A549 (cell line): ENCODE measurements around the gene PRR5L. TPM values are rescaled to one million over a fixed set of nuclear protein-coding genes. Genes with fewer than 3 reads are reported as not detected.
A peak's percentile ranks its signal among the peaks of the same experiment; 100 is the strongest.

ENCODE experiments used
- ATAC-seq, 2 experiments: fragments of 200-7000 bp in 1 of 2; fragments of >200 bp in 1 of 2; cut with Nextera tagmentation in 1 of 2; cut with Tn5 transposase in 1 of 2; 3 replicates each; pipeline versions ENCODE4 v1.8.0 to v1.9.1; 2018 to 2020; ENCODE audit warnings: mild to moderate bottlenecking in 1 of 2, moderate library complexity in 1 of 2
- CTCF ChIA-PET: fragments of 300-600 bp; sonication (Branson Sonifier 250); formaldehyde crosslinking; extraction: SDS; loops from one replicate; lab custom pipeline; 2021; ENCODE audit warnings: antibody characterized with exemption, inconsistent platforms; lab: Yijun Ruan, JAX
- POLR2A ChIA-PET: fragments of 350-600 bp; formaldehyde crosslinking; extraction: SDS; loops from one replicate; lab custom pipeline; 2021; ENCODE audit warnings: antibody characterized with exemption, inconsistent platforms; lab: Yijun Ruan, JAX
- DNase-seq, 2 experiments: peaks; one replicate each; pipeline versions ENCODE4 v3.0.0 to v3.0.0-alpha.2; 2011 to 2016; ENCODE audit warnings: low read depth in 1 of 2, low spot score in 1 of 2
- FAIRE-seq: peaks from 2 replicates; lab custom pipeline; 2011; peaks lifted over from hg19 to GRCh38; lab: Jason Lieb, UNC
- H3K27ac ChIP-seq, 2 experiments: fragments of >200 bp; sonication (Bioruptor Twin); formaldehyde crosslinking; 3 replicates each; pipeline ENCODE4 v1.5.1; 2016 to 2017
- H3K4me1 ChIP-seq: fragments of >200 bp; sonication (Bioruptor Twin); formaldehyde crosslinking; 3 replicates; pipeline ENCODE4 v1.6.1; 2016
- H3K4me2 ChIP-seq: fragments of >200 bp; sonication (Bioruptor Twin); formaldehyde crosslinking; 3 replicates; pipeline ENCODE4 v1.6.1; 2016
- H3K4me3 ChIP-seq: fragments of >200 bp; sonication (Bioruptor Twin); formaldehyde crosslinking; 3 replicates; pipeline ENCODE4 v1.5.1; 2016
- H3K9me3 ChIP-seq: fragments of >200 bp; sonication (Bioruptor Twin); formaldehyde crosslinking; 3 replicates; pipeline ENCODE4 v1.6.1; 2016
- CHD2 ChIP-seq: fragments of 150-350 bp; IDR thresholded peaks from 2 replicates; pipeline ENCODE4 v1.6.1; 2014; ENCODE audit warnings: low read length; ENCODE audit not compliant: partially characterized antibody
- FOSB ChIP-seq: fragments of 250-450 bp; sonication (Bioruptor Pico); IDR thresholded peaks from 2 replicates; pipeline ENCODE4 v1.5.0; 2020; ENCODE audit warnings: mild to moderate bottlenecking, moderate library complexity
- FOSL2 ChIP-seq, 2 experiments: fragments of 450-650 bp in 1 of 2; fragments of >200 bp in 1 of 2; sonication (Bioruptor Twin) in 1 of 2; formaldehyde crosslinking; IDR thresholded peaks; 2 replicates each; pipeline versions ENCODE4 v1.5.0 to v1.6.1; 2016 to 2020; ENCODE audit warnings: mild to moderate bottlenecking in 1 of 2, moderate library complexity in 1 of 2
- FOXS1 ChIP-seq: fragments of 250-450 bp; sonication (Bioruptor Pico); IDR thresholded peaks from 2 replicates; pipeline ENCODE4 v1.5.0; 2020; ENCODE audit warnings: mild to moderate bottlenecking, moderate library complexity
- JUN ChIP-seq, 2 experiments: fragments of >200 bp; sonication (Bioruptor Twin); formaldehyde crosslinking; IDR thresholded peaks; 2 replicates in 1 of 2; 3 replicates in 1 of 2; pipeline ENCODE4 v1.6.1; 2016 to 2017
- MAFK ChIP-seq: fragments of 450-650 bp; IDR thresholded peaks from 2 replicates; pipeline ENCODE4 v1.6.1; 2014; ENCODE audit not compliant: partially characterized antibody
- MAZ ChIP-seq: fragments of 150-350 bp; IDR thresholded peaks from 2 replicates; pipeline ENCODE4 v1.6.1; 2014; ENCODE audit warnings: antibody characterized with exemption, low read depth, low read length, borderline replicate concordance
- NPAS2 ChIP-seq: fragments of 250-450 bp; sonication (Bioruptor Pico); IDR thresholded peaks from 2 replicates; pipeline ENCODE4 v1.8.0; 2022; ENCODE audit warnings: mild to moderate bottlenecking, moderate library complexity, borderline replicate concordance
- NR3C1 ChIP-seq: fragments of >200 bp; sonication (Bioruptor Twin); formaldehyde crosslinking; IDR thresholded peaks from 3 replicates; pipeline ENCODE4 v1.6.1; 2017
- POLR2A ChIP-seq: IDR thresholded peaks from 2 replicates; pipeline ENCODE4 v1.6.1; 2012; ENCODE audit warnings: mild to moderate bottlenecking, low read length
- RAD21 ChIP-seq, 2 experiments: fragments of >200 bp in 1 of 2; sonication (Bioruptor Twin) in 1 of 2; formaldehyde crosslinking in 1 of 2; IDR thresholded peaks in 1 of 2; conservative IDR thresholded peaks in 1 of 2; 2 replicates in 1 of 2; 3 replicates in 1 of 2; pipeline ENCODE4 v1.6.1; 2012 to 2018; ENCODE audit warnings: inconsistent platforms in 1 of 2
- RCOR1 ChIP-seq: fragments of 150-350 bp; IDR thresholded peaks from 2 replicates; pipeline ENCODE4 v1.6.1; 2014; ENCODE audit warnings: antibody characterized with exemption, low read length, low read depth
- RNF2 ChIP-seq: fragments of 200-600 bp; sonication (generic); IDR thresholded peaks from 2 replicates; pipeline ENCODE4 v1.6.1; 2016; ENCODE audit warnings: low read depth, mild to moderate bottlenecking, antibody characterized with exemption, moderate library complexity, borderline replicate concordance
- SREBF2 ChIP-seq: fragments of 450-650 bp; IDR thresholded peaks from 2 replicates; pipeline ENCODE4 v1.6.1; 2014; ENCODE audit warnings: mild to moderate bottlenecking, moderate library complexity
- ZC3H11A ChIP-seq: fragments of 450-650 bp; IDR thresholded peaks from 2 replicates; pipeline ENCODE4 v1.6.1; 2014; ENCODE audit warnings: antibody characterized with exemption, mild to moderate bottlenecking
- ZNF302 ChIP-seq: fragments of 250-450 bp; sonication (Bioruptor Pico); IDR thresholded peaks from 2 replicates; pipeline ENCODE4 v1.9.0; 2021; ENCODE audit warnings: inconsistent platforms, mild to moderate bottlenecking, moderate library complexity
- ZSCAN20 ChIP-seq: fragments of 250-450 bp; sonication (Bioruptor Pico); IDR thresholded peaks from 2 replicates; pipeline ENCODE4 v1.8.0; 2022; ENCODE audit warnings: mild to moderate bottlenecking, moderate library complexity
- WGBS: methylation state at CpG from one replicate; pipeline ENCODE4 v1.1.6; 2017; ENCODE audit errors: missing lambda C conversion rate; 5-methylcytosine and 5-hydroxymethylcytosine counted together
- polyA plus RNA-seq, 4 experiments: library from polyadenylated mRNA; depleted of rRNA in 3 of 4; stranded (reverse); fragments of >200 nt; fragmentation: RNase III in 1 of 4; extraction: RNeasy Plus Mini Kit Qiagen cat#74134 plus additional on column Dnase treatment in 1 of 4; gene quantifications; 2 replicates in 3 of 4; 3 replicates in 1 of 4; pipeline ENCODE4 v1.2.3, GENCODE V29; 2011 to 2017
- TF ChIP-seq, protein P1 (sequence below): fragments of 200-600 bp; sonication (generic); IDR thresholded peaks from 2 replicates; pipeline ENCODE4 v1.6.1; 2016; ENCODE audit warnings: antibody characterized with exemption, mild to moderate bottlenecking, moderate library complexity
- TF ChIP-seq, protein P2 (sequence below): fragments of >200 bp; sonication (Bioruptor Twin); formaldehyde crosslinking; IDR thresholded peaks from 2 replicates; pipeline ENCODE4 v1.6.1; 2016

PRR5L gene
- polyA plus RNA-seq, 2 of the 4 experiments (the other 2 are of a cell fraction): 6.9 to 12.1 TPM

DNA sequence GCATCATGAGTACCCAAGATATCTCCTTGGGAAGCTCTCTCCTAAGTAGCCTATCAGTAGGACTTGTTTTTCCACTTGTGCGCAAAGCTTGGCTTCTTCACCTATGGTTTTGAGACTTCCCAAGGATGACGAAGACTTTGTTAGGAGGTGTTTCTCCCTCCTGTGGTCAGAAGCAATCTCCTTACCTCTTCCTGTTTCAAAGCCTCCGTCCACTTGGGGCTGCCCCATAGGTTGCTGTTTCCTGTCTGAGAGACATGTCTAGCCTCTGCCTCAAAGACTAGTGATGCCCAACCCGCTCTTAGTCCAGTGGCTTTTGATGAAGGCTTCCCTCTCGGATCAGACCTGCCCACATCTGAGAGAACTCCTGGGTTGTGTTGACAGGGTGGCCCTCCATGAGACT, 121.1 kb downstream of the PRR5L start:
- DNase-seq (no peak), FAIRE-seq (no peak), ATAC-seq (no peak)
- ChIA-PET POLR2A (no interaction called here), CTCF (no interaction called here)
- TF ChIP-seq, protein P1, sequence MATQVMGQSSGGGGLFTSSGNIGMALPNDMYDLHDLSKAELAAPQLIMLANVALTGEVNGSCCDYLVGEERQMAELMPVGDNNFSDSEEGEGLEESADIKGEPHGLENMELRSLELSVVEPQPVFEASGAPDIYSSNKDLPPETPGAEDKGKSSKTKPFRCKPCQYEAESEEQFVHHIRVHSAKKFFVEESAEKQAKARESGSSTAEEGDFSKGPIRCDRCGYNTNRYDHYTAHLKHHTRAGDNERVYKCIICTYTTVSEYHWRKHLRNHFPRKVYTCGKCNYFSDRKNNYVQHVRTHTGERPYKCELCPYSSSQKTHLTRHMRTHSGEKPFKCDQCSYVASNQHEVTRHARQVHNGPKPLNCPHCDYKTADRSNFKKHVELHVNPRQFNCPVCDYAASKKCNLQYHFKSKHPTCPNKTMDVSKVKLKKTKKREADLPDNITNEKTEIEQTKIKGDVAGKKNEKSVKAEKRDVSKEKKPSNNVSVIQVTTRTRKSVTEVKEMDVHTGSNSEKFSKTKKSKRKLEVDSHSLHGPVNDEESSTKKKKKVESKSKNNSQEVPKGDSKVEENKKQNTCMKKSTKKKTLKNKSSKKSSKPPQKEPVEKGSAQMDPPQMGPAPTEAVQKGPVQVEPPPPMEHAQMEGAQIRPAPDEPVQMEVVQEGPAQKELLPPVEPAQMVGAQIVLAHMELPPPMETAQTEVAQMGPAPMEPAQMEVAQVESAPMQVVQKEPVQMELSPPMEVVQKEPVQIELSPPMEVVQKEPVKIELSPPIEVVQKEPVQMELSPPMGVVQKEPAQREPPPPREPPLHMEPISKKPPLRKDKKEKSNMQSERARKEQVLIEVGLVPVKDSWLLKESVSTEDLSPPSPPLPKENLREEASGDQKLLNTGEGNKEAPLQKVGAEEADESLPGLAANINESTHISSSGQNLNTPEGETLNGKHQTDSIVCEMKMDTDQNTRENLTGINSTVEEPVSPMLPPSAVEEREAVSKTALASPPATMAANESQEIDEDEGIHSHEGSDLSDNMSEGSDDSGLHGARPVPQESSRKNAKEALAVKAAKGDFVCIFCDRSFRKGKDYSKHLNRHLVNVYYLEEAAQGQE: no peak
- TF ChIP-seq SREBF2: no peak
- TF ChIP-seq RAD21 (conservative IDR thresholded peaks at IDR 0.05 in 1 of 2, IDR thresholded peaks at IDR 0.05 in 1 of 2): no peak
- no peak for TF ChIP-seq FOSB (CRISPR knock-in tag)
- no peak for TF ChIP-seq NPAS2 (CRISPR knock-in tag)
- TF ChIP-seq CHD2: no peak
- no peak for TF ChIP-seq ZNF302 (CRISPR knock-in tag)
- no peak for TF ChIP-seq MAZ
- TF ChIP-seq MAFK: no peak
- no peak for TF ChIP-seq FOXS1 (CRISPR knock-in tag)
- TF ChIP-seq JUN (IDR thresholded peaks at IDR 0.05): no peak
- TF ChIP-seq ZSCAN20 (CRISPR knock-in tag): no peak
- Histone ChIP-seq H3K4me1 (peaks cover 25% of the 10 kb centered on the region), H3K9me3 (no peaks in the 10 kb centered on the region), H3K4me2 (no peak overlapping the region), H3K27ac (no peak overlapping the region), H3K4me3 (no peak overlapping the region)
- WGBS: 85% methylated on average over 5 of the region's 5 CpGs

DNA sequence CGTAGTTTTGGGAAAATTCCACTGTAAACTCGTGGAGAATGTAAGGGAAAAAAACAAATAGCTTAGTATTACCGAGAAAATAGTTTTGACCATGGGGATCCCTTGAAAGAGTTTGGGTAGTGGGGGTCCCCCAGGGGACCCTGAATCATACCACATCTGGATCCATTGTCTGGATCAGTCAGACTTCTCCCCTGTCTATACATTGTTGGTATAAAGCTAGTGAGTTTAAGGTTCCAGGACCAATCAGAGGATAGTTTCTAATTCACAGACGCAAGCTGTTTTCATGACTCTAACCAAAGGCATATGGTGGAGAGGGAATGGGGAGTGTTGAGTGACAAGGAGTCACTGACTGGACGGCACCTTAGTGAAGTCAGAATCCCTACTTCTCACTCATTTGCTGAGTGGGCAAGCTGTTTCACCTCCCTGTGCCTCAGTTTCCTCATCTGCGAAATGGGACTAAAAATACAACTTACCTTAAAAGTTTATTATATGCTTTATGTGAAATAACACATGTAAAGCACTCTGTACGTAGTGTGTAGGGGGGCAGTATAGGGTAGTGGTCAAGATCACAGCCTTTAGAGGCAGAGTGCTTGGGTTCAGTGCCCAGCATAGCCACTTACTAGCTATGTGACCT, 123.8 kb downstream of the PRR5L start:
- POLR2A ChIA-PET: interaction anchor here (0.9 to 2.6 kb wide), 2 partner anchors 12 to 23 kb away, joined by 3 to 7 read pairs; no protein-coding TSS in a partner anchor
- H3K4me1 ChIP-seq: peaks cover 25% of the 10 kb centered on the region
- peak overlapping the region; percentile 63 for H3K4me2 ChIP-seq
- no peak overlapping the region for H3K4me3 ChIP-seq
- no peaks in the 10 kb centered on the region for H3K9me3 ChIP-seq
- no peak for TF ChIP-seq ZNF302 (CRISPR knock-in tag)
- TF ChIP-seq FOSL2 (IDR thresholded peaks at IDR 0.05): no peak
- no peak for TF ChIP-seq FOSL2 (CRISPR knock-in tag; IDR thresholded peaks at IDR 0.05)
- TF ChIP-seq ZC3H11A: no peak
- TF ChIP-seq NPAS2 (CRISPR knock-in tag): no peak
- 73% methylated on average over 7 of the region's 7 CpGs for WGBS
- peak in 1 of 2 experiments; percentile 29; a peak in 2 of 6 replicates for ATAC-seq
- FAIRE-seq: no peak
- H3K27ac ChIP-seq: peak overlapping the region; percentile 57 to 62
- CTCF ChIA-PET: interaction anchor here (1.1 to 2.9 kb wide), 9 partner anchors 9 to 127 kb away, joined by 3 to 11 read pairs (median 3); no protein-coding TSS in a partner anchor
- DNase-seq: no peak

DNA sequence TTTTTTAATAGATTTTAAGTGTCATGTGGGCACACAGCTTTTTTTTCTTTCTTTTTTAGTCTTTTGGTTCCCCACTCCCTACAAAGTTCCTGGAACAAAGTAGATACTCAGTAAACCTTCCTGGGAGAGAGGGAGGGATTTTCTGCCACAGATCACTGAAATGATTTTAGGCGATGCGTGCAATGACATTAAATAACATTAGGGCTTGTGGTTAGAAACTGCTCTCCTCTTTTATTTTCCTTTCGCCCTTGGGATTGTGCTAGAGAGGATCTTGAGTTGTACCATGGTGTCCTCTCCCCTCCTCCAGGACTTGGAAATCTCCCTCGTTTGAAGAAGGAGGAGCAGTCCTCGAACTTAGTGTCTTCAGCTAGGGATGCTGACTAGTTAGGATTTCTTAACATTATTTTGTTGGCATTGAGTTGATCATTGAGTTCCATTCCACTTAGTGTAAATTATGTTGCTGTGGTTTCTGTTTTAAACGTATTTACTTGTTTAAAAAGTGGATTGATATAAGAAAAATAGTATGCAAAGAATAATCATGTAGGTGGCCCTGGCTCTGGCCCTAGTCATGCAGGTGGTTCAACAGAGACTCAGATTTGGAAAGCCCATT, 125.6 kb downstream of the PRR5L start:
- H3K4me1 ChIP-seq: peaks cover 39% of the 10 kb centered on the region
- FAIRE-seq (no peak), ATAC-seq (no peak), DNase-seq (no peak)
- no peaks in the 10 kb centered on the region for H3K9me3 ChIP-seq
- WGBS: 71% methylated on average over 6 of the region's 6 CpGs
- ChIA-PET POLR2A (interaction anchor here (2.6 kb wide), 1 partner anchor 10 kb away, joined by 7 read pairs; no protein-coding TSS in a partner anchor), CTCF (interaction anchor here (1.0 to 2.3 kb wide), 3 partner anchors 10 to 98 kb away, joined by 3 to 11 read pairs (median 6); no protein-coding TSS in a partner anchor)
- no peak overlapping the region for H3K4me3 ChIP-seq
- TF ChIP-seq ZNF302 (CRISPR knock-in tag): no peak
- TF ChIP-seq FOSL2 (IDR thresholded peaks at IDR 0.05): no peak
- TF ChIP-seq FOSL2 (CRISPR knock-in tag; IDR thresholded peaks at IDR 0.05): no peak
- no peak for TF ChIP-seq NR3C1
- no peak for TF ChIP-seq RNF2
- no peak for TF ChIP-seq POLR2A
- TF ChIP-seq, protein P2, sequence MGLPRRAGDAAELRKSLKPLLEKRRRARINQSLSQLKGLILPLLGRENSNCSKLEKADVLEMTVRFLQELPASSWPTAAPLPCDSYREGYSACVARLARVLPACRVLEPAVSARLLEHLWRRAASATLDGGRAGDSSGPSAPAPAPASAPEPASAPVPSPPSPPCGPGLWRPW: no peak
- no peak for TF ChIP-seq RCOR1
- H3K4me2 ChIP-seq: peak overlapping the region; percentile 63
- H3K27ac ChIP-seq: peak overlapping the region; percentile 64 to 65
